ENCODE data around the gene NCF2.

Gene NCF2

DNA sequence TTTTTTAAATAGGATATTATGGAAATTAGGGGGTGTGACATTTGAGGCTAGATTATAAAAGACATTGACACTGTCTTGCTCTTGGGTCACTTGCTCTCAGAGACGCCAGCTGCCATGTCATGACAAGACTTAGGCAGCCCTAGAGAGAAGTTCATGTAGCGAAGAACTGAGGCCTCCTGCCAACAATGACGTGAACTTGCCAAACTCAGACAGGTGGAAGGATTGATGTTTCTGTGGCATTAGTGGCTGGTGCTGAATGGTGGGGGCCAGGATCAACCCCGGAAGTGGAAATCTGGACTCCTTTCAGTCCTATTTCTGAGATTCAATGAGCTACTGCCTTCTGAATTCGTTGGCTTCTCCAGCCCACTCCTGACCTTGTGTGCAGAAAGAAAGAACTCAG, 14.7 kb downstream of the NCF2 start:
- ChIA-PET CTCF (interaction anchor here (0.9 to 1.3 kb wide), 3 partner anchors 12 to 33 kb away, joined by 3 to 6 read pairs (median 3); no protein-coding TSS in a partner anchor), POLR2A (no interaction called here)
- no peak for TF ChIP-seq CTCF (IDR thresholded peaks at IDR 0.05; ENCODE audit: control extremely low read depth, extremely low read depth, low read depth, missing control alignments)
- no peak for DNase-seq (ENCODE audit: extremely low spot score)

DNA sequence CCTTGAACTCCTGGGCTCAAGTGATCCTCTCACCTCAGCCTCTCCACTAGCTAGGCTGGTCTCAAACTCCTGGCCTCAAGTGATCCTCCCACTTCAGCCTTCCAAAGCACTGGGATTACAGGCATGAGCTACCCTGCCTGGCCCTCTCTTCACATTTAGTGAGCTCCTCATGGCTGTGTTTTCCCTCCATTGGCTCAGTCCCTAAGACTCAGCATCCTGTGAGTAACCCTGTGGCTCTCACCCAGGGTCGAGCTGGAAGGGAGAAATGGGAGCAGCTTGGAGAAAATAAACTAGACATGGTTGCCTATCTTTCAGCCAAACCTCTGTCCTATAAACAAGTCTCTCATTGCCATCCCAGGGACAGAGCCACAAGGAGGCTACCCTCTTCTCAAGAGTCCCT, 17.5 kb downstream of the NCF2 start:
- ChIA-PET POLR2A (no interaction called here), CTCF (interaction anchor here (1.0 to 1.4 kb wide), 4 partner anchors 14 to 50 kb away, joined by 3 to 4 read pairs (median 4); no protein-coding TSS in a partner anchor)
- no peak for TF ChIP-seq CTCF (IDR thresholded peaks at IDR 0.05; ENCODE audit: control extremely low read depth, extremely low read depth, low read depth, missing control alignments)
- DNase-seq (ENCODE audit: extremely low spot score) = no peak

DNA sequence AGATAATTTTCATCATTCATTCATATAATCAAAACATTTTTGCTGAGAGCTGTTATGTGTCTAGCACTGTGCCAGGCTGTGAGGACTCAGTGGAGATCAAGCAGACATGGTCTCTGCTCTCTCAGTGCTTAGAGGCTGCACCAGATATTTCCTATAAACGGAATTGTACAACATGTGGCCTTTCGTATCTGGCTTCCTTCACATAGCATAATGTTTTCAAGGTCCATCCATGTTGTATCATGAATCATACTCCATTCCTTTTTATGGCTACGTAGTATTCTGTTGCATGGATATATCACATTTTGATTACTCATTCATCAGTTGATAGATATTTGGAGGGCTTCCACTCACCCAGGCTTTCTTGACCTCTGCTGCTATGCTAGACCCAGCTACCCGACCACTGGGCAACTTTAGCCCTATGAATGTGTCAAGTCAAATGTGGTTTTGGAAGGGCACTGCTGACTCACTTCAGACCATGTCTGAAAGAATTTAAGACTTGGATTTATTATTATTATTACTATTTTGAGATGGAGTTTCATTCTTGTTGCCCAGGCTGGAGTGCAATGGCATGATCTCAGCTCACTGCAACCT, 18.5 kb downstream of the NCF2 start:
- no peak for DNase-seq (ENCODE audit: extremely low spot score)
- POLR2A ChIA-PET = no interaction called here
- CTCF ChIA-PET = interaction anchor here (1.0 to 1.4 kb wide), 5 partner anchors 14 to 51 kb away, joined by 3 to 4 read pairs (median 3); no protein-coding TSS in a partner anchor
- TF ChIP-seq CTCF (IDR thresholded peaks at IDR 0.05; ENCODE audit: control extremely low read depth, extremely low read depth, low read depth, missing control alignments) = no peak

DNA sequence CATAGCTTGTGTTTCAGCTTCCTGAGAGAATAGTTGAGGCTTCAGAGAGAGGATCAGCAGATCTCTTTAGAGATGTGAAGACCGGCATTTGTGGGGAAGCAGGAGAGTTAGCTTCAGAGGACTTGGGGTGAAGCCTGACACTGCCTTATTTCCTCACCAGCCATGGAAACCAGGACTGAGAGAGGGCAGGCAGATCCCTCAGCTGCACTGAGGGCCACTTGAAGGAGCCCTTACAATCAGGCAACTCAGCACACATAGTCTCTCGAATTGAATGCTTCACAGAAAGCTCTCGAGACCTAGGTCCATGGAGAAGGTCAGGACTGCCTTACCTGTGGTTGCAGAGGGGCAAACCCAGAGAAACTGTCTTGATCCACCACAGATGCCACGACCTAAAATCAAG, 19.8 kb downstream of the NCF2 start:
- TF ChIP-seq CTCF (IDR thresholded peaks at IDR 0.05; ENCODE audit: control extremely low read depth, extremely low read depth, low read depth, missing control alignments) = no peak
- no peak for DNase-seq (ENCODE audit: extremely low spot score)
- ChIA-PET CTCF (interaction anchor here (0.9 to 1.3 kb wide), 2 partner anchors 19 kb away, joined by 3 read pairs; partner anchors contain the start of gene NCF2), POLR2A (no interaction called here)

- DNase-seq (ENCODE audit: extremely low spot score) = no peak
- no peak for TF ChIP-seq CTCF (IDR thresholded peaks at IDR 0.05; ENCODE audit: control extremely low read depth, extremely low read depth, low read depth, missing control alignments)
- ChIA-PET POLR2A (interaction anchor here (1.6 kb wide), 1 partner anchor 21 kb away, joined by 4 read pairs; the partner anchor contains the start of gene NCF2), CTCF (interaction anchor here (0.9 to 3.1 kb wide), 6 partner anchors 9 to 52 kb away, joined by 3 to 17 read pairs (median 3); partner anchors contain the start of gene NCF2)
Measured at GRCh38 chr1:183569801-183570200, 20.5 kb downstream of the NCF2 start.

DNA sequence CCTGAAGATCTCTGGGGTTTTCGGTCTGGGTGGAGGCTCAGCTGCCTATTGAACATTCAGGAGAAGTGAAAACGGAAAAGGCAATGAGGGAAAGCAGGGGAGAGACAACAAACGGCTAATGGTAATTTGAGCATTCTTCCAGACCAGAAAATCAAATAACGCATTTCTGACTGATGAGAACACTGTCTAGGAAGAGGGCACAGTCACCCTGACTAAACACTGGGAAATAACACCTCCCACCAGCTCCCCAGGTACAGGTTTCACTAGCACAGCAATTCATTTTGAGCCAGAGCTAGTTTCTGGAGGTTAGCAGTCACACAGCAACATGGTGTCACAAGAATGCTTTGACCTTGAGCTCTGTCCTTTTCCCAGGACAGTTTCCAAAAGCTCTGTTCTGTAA, 21.1 kb downstream of the NCF2 start:
- no peak for DNase-seq (ENCODE audit: extremely low spot score)
- POLR2A ChIA-PET = interaction anchor here (1.6 kb wide), 1 partner anchor 21 kb away, joined by 4 read pairs; the partner anchor contains the start of gene NCF2
- no peak for TF ChIP-seq CTCF (IDR thresholded peaks at IDR 0.05; ENCODE audit: control extremely low read depth, extremely low read depth, low read depth, missing control alignments)
- CTCF ChIA-PET = interaction anchor here (0.9 to 3.1 kb wide), 4 partner anchors 10 to 51 kb away, joined by 3 to 17 read pairs (median 4); no protein-coding TSS in a partner anchor
